ENCODE results near the gene BTN1A1. TPM values are rescaled to one million over a fixed set of nuclear protein-coding genes. Genes with fewer than 3 reads are reported as not detected.

The BTN1A1 gene
- polyA plus RNA-seq, 2 of the 4 experiments (the other 2 are of a cell fraction), result not detected

GRCh38 chr6:26520237-26520849, 20.2 kb downstream of the BTN1A1 start (continued):
- TF ChIP-seq CHD4 (IDR thresholded peaks at IDR 0.05; ENCODE audit: borderline replicate concordance), result no peak
- no peak for TF ChIP-seq NPAS2 (CRISPR knock-in tag; IDR thresholded peaks at IDR 0.05; ENCODE audit: borderline replicate concordance)
- no peak for TF ChIP-seq ESRRA (IDR thresholded peaks at IDR 0.05; ENCODE audit: borderline replicate concordance, low read length)
- 0 out of 2 replicates have a peak, but pooled peaks have one; percentile 46 for TF ChIP-seq ZSCAN20 (CRISPR knock-in tag; IDR thresholded peaks at IDR 0.05)
- no peak for TF ChIP-seq KDM1A (IDR thresholded peaks at IDR 0.05; ENCODE audit: low read depth)
- TF ChIP-seq HOXB13 (CRISPR knock-in tag; IDR thresholded peaks at IDR 0.05; ENCODE audit: low read depth), result peak; percentile 97
- TF ChIP-seq ZC3H11A (IDR thresholded peaks at IDR 0.05), result no peak
- no peak for TF ChIP-seq CBX8 (IDR thresholded peaks at IDR 0.05)
- TF ChIP-seq CTCF (IDR thresholded peaks at IDR 0.05), result no peak
- no peak for TF ChIP-seq RARB (CRISPR knock-in tag; IDR thresholded peaks at IDR 0.05)
- peak in 1 of 2 experiments; percentile 9; a peak in 1 of 5 replicates for TF ChIP-seq RAD21 (conservative IDR thresholded peaks at IDR 0.05 in 1 of 2, IDR thresholded peaks at IDR 0.05 in 1 of 2)
- TF ChIP-seq TP53 (CRISPR knock-in tag; IDR thresholded peaks at IDR 0.05), result peak; percentile 82
- TF ChIP-seq NFE2L2 (conservative IDR thresholded peaks at IDR 0.05; ENCODE audit: low read length), result no peak
- no peak for TF ChIP-seq POLR2AphosphoS2 (conservative IDR thresholded peaks at IDR 0.05; ENCODE audit: low read length)
- TF ChIP-seq MYC (IDR thresholded peaks at IDR 0.05; ENCODE audit: borderline replicate concordance, low read length), result no peak; the same call in 1 of the 2 replicates
- TF ChIP-seq E2F6 (IDR thresholded peaks at IDR 0.05; ENCODE audit: borderline replicate concordance, low read depth), result peak; percentile 92
- no peak for TF ChIP-seq BHLHE40 (IDR thresholded peaks at IDR 0.05; ENCODE audit: low read depth, low read length)
- TF ChIP-seq NR3C1 (IDR thresholded peaks at IDR 0.05), result no peak
- no peak for TF ChIP-seq SMC3 (IDR thresholded peaks at IDR 0.05)
- no peak for TF ChIP-seq CEBPB (IDR thresholded peaks at IDR 0.05)
- no peak for TF ChIP-seq CHD2 (IDR thresholded peaks at IDR 0.05; ENCODE audit: low read length, partially characterized antibody)
- no peak for TF ChIP-seq CBX2 (IDR thresholded peaks at IDR 0.05; ENCODE audit: borderline replicate concordance, low read depth)
- no peak for TF ChIP-seq SREBF2 (IDR thresholded peaks at IDR 0.05)
- TF ChIP-seq ZNF302 (CRISPR knock-in tag; IDR thresholded peaks at IDR 0.05), result peak; percentile 85
- no peak for TF ChIP-seq JUN (IDR thresholded peaks at IDR 0.05)
- peak; percentile 75; the same call in 1 of the 2 replicates for TF ChIP-seq HOXB5 (CRISPR knock-in tag; IDR thresholded peaks at IDR 0.05)
- TF ChIP-seq EHF (CRISPR knock-in tag; IDR thresholded peaks at IDR 0.05), result 0 out of 2 replicates have a peak, but pooled peaks have one; percentile 65
- no peak for TF ChIP-seq EP300 (IDR thresholded peaks at IDR 0.05)
- TF ChIP-seq MAX (IDR thresholded peaks at IDR 0.05), result peak; percentile 98
- no peak for TF ChIP-seq HOXA7 (CRISPR knock-in tag; IDR thresholded peaks at IDR 0.05)
- no peak for TF ChIP-seq REST (IDR thresholded peaks at IDR 0.05)
- no peak for TF ChIP-seq ELK1 (IDR thresholded peaks at IDR 0.05; ENCODE audit: low read depth, low read length)
- no peak for TF ChIP-seq PHF8 (IDR thresholded peaks at IDR 0.05; ENCODE audit: borderline replicate concordance, low read depth)
- TF ChIP-seq EHMT2 (IDR thresholded peaks at IDR 0.05; ENCODE audit: low read depth), result no peak
- TF ChIP-seq HES2 (IDR thresholded peaks at IDR 0.05), result no peak
- TF ChIP-seq JUNB (IDR thresholded peaks at IDR 0.05), result no peak
- no peak for TF ChIP-seq MAFK (IDR thresholded peaks at IDR 0.05; ENCODE audit: partially characterized antibody)
